Nucleus accumbens (tissue), 56 donors: ENCODE measurements around the gene SLC9A6.
A peak's percentile ranks its signal among the peaks of the same experiment; 100 is the strongest.
"Not testable (repeated sequence)": the region's sequence is repeated elsewhere in the genome, so short reads cannot be mapped to it uniquely, and the experiment has no call there.

Experiments used
- DNase-seq, 56 donors: peaks; one replicate each; lab custom pipeline; 2025; lab: John Stamatoyannopoulos, UW

SLC9A6 gene

DNA sequence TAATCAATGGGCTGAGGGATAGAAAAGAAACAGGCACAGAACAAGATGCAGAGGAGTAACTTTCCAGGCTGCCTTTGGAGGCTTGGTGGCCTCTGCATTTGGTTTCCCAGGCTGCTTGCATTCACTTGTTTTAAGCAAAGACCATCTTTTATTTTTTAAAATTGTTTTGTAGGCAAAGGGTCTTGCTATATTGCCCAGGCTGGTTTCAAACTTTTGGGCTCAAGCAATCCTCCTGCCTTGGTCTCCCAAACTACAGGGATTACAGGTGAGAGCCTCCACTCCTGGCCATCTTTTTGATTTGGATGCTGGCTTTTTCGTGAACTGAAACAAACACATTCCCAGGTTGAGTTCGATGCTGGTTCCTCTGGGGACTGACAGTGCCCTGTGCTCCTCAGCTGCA lies 74.1 kb downstream of the SLC9A6 start:
- DNase-seq: no peak

DNA sequence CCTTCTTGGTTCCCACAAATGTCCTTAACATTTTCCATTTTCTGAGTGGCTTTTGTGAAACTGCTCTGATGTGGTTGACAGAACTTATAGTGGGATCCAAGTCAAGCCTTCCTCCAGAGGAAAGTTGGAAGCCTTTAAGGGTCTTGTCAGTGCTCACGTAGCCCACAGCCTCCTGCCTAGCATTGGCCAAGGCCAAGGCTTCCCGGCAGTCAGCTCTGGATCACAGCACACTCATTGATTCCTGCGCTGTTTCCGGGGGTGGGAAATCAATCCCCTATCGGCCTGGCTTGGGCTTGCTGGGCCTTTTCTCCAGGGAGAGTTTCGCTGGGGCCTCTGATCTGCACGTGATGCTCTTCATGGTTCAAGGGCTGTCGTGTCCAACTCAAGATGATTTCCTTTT lies 76.1 kb downstream of the SLC9A6 start:
- DNase-seq: no peak

DNA sequence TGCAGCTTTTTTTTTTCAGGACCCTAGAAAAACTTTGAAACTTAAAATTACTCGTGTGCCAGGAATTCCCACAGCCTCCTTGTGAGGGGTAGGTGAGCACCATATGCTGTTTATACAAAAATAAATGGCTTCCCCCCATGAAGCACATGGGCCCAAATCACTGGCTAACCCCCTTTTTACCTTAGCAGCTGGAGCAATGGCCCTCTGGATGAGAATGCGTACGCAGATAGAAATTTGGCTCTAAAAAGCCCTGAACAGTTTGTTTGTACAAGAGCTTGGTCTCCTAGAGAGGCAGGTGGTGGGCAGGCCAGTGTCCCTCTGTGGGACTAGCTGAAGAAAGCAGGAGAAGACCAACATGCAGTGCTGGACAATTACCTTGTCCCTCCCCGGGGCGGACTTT lies 76.5 kb downstream of the SLC9A6 start:
- DNase-seq: no peak

DNA sequence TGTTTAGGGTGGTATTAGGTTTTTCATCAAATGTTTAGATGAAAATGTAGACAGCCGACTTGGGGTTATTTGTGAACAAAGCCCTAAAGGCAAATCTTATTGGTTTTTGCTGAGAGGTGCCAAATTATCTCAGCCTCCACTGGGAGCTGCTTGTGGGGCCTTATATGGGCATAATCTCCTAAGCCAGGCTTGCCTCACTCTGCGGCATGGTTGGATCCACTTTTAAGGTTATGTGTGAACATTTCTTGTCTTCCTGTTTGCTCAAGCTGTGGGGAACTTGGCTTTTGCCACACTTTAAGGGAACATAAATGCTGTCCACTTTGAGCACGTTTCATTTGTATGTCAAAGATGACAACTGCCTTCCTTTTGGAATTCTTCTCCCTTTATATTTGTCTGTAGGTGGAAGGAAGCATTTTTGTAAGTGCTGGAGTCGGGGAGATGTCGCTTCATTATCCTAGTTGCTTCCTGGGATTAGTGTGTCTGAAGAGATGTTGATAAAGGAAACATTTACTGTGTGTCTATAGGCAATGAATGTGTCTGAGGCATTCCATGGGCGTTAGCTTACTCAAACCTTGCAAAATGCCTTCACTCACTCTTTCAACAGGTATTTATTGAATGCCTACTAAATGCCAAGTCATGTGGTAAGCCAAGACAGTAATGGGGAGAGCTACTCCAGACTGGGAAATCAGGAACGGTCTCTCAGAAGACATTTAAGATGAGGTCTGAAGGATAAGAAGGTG lies 78.3 kb downstream of the SLC9A6 start:
- no peak for DNase-seq

DNA sequence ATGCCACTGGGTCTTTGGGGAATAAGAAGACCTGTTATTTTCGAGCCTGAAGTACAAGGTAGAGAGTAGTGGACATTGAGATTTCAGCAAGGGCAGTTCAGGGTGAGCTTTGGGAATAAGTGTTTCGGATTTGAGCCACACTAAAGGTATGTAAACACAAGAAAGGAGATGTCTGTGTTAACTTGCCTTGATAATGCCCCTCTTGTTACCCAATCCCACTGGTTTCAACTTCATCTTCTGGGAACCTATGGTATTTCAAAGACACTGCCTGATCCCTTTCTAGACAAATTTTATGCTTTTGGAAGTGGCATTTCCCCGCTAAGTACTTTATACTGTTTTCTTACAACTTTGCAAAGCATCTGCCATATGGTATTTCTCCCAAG lies 79.4 kb downstream of the SLC9A6 start:
- DNase-seq: no peak

DNA sequence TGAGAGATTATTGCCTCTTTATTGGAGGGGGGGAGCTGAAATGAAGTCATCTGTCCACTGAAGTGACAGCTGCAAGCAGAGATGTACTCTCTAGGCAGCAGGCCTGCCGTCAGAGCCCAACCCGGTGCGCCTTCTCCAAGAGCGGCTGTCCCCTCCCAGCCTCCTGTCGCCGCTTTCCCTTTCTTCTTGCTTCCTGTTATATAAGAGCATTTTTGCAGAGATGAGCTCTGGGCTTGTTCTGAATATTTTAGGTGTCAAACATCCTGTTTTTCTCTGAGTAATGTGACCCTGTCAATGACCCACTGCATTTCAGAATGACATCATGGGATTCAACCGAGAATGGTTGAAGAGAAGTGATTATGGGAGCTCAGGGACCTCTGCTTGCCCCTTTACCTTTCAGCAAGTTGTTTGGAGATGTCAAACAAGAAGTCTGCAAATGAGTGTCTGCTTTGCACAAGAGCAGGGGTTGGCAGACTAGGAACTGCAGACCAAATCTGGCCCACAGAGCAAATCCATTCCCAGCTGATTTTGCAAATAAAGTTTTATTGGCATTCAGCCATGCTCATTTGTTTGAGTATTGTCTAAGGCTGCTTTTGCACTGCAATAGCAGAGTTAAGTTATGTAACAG lies 79.9 kb downstream of the SLC9A6 start:
- peak in 1 of 56 donors; percentile 3 for DNase-seq

DNA sequence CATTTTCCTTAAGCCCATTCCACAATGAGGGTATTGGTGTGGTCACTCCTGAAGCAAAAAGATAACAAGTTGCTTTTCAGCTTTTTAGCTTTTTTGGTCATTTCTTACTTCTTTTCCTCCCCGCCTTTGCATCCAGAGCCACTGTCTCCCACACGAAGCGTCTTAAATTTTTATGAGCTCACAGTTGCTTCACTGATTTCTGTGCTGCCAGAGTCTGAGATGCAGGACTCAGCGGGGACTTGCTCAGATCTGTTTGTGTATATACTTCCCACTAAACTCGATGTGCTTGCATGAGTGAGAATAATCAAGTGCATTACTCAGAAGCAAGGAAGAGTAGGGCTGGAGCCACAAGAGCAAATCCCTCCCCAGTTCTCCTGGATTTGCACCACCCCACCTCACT lies 81.9 kb downstream of the SLC9A6 start:
- no peak for DNase-seq

DNA sequence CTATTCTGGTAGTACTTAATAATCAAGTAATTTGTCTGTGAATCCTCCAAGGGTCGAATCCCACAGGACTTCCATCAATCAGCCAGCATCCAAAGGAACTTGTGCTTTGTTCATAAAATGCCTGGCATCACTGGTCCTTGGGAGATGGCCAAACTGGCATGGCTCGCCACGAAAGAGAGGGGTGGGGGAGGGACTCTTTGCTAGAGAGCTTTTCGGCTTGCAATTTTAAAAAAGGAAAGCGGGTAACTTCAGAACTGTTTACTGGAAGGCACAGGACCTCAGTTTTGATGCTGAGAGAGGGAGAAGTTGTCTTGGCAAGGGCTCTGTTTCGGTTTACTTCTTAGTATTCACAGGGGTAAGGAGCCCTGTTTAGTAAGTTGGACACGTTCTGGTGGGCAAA lies 82.7 kb downstream of the SLC9A6 start:
- peak in 42 of 56 donors; percentile 0 to 51 (median 12) for DNase-seq

DNA sequence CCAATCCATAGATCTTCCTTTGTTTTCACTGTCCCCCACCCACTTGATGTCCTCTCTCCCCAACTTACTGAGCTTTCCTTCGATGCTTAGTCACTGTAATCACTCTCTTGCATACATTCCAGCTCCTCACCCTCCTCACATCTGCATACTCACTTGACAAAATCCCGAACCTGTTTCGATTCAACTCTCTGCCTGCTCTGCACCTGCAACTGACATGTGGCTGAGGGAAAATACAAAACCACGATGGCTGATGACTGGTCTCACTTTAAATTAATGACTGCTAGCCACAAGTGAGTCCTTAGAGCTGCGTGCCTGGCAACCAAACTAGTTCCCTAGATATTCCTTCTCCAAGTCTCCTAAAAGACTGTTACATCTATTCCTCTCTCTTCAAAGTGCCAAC lies 91.7 kb downstream of the SLC9A6 start:
- no peak for DNase-seq

DNA sequence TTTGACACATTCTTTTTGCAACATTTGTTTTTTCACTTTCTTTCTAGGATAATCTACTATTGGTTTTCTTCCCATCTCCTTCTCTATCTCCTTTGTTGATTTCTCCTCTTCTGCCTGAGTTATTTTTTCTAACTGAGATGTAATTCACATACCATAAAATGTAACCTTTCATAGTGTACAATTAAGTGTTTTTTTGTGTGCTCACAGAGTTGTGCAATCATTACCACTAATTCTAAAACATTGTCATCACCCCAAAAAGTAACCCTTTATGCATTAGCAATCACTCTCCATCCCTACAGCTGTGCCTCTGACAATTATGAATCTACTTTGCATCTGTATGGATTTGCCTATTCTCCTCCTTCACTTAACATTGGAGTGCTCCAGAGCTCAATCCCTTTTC lies 95.5 kb downstream of the SLC9A6 start:
- no peak for DNase-seq

DNA sequence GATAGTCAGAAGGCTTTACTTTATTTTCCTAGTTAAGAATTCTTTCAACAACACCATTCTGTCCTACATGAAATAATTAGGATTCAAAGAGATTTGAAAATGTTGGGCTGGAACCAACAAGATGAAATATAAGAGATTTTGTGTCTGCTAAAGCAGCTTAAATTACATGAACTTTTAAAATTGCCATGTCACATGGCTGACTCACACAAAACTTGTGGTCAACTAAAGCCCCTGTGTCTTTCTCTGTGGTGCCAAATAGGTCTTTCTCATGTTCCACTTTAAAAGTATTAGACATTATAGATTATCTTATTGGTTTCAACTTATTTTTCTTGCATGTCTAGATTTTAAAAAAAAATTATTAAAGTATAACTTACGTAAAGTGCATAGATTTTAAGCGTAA lies 101.3 kb downstream of the SLC9A6 start:
- no peak for DNase-seq

DNA sequence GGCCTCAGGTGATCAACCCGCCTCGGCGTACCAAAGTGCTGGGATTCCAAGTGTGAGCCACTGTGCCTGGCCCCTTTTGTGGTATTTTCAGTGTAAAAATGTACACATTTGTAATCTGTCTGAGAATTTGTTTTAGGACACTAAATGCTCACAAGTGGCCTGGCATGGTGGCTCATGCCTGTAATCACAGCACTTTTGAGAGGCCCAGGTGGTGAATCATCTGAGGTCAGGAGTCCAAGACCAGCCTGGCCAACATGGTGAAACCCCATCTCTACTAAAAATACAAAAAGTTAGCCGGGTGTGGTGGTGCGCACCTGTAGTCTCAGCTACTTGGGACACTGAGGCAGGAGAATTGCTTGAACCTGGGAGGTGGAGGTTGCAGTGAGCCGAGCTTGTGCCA lies 106.7 kb downstream of the SLC9A6 start:
- DNase-seq: not testable (repeated sequence)

DNA sequence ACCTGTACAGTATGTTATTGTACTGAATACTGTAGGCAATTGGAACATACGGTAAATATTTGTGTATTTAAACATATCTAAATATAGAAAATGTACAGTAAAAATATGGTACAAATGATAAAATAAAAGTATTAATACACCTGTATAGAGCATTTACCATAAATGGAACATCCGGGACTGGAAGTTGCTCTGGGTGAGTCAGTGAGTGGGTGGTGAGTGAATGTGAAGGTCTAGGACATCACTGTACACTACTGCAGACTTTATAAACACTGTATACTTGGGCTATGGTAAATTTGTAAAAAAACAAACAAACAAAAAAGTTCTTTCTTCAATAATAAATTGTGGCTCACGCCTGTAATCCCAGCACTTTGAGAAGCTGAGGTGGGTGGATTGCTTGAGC lies 109.7 kb downstream of the SLC9A6 start:
- DNase-seq: no peak
